Pancreas (tissue), 10 donors: ENCODE data around the gene EDEM2. TPM values are rescaled to one million over a fixed set of nuclear protein-coding genes. Genes with fewer than 3 reads are reported as not detected.

Experiments used
- ATAC-seq, 4 donors: fragments of 200-7000 bp; cut with Tn5 transposase; one replicate each; pipeline versions ENCODE4 v1.8.0 to v1.9.1; 2020; ENCODE audit warnings: mild to moderate bottlenecking in 4 of 4, moderate library complexity in 4 of 4
- DNase-seq, 6 donors: peaks; one replicate each; pipeline ENCODE4 v3.0.0-alpha.2; 2020
- FAIRE-seq: peaks from 2 replicates; lab custom pipeline; 2012; peaks lifted over from hg19 to GRCh38; lab: Jason Lieb, UNC
- H3K27ac ChIP-seq, 4 donors: fragments of 200-600 bp; sonication (generic); 1 replicate in 3 of 4; 2 replicates in 1 of 4; pipeline versions ENCODE4 v1.5.0 to v1.8.0; 2020
- H3K27me3 ChIP-seq, 4 donors: fragments of 200-600 bp; one replicate each; pipeline ENCODE4 v1.8.0; 2021
- H3K36me3 ChIP-seq, 3 donors: fragments of 200-600 bp; sonication (generic) in 1 of 3; one replicate each; pipeline versions ENCODE4 v1.5.0 to v1.8.0; 2020 to 2021
- H3K4me1 ChIP-seq, 3 donors: fragments of 200-600 bp; one replicate each; pipeline ENCODE4 v1.8.0; 2021
- H3K4me3 ChIP-seq, 4 donors: fragments of 200-600 bp; sonication (generic) in 2 of 4; one replicate each; pipeline versions ENCODE4 v1.5.0 to v1.8.0; 2020 to 2021
- H3K9me3 ChIP-seq, 4 donors: fragments of 200-600 bp; one replicate each; pipeline ENCODE4 v1.8.0; 2021
- CTCF ChIP-seq, 4 donors: fragments of 200-600 bp; sonication (generic) in 3 of 4; IDR thresholded peaks; one replicate each; pipeline versions ENCODE4 v1.5.0 to v1.8.0; 2021; ENCODE audit warnings: antibody characterized with exemption in 4 of 4
- WGBS, 2 donors: extraction: QIAGEN DNeasy Blood & Tissue Kit; methylation state at CpG; one replicate each; pipeline ENCODE4 v1.1.7; 2013; 5-methylcytosine and 5-hydroxymethylcytosine counted together
- intact Hi-C, 3 donors: fragments of 100-400 bp; cut with DNase I; formaldehyde crosslinking; loops; one replicate each; pipeline versions ENCODE4 v1.11.1 to v1.14.2; 2022
- polyA plus RNA-seq, 2 donors: library from polyadenylated mRNA; stranded (reverse); fragments of 200-250 nt; gene quantifications; one replicate each; pipeline ENCODE4 v1.2.3, GENCODE V29; 2013
- total RNA-seq, 6 donors: library from RNA; stranded (reverse); fragmentation: NEBNext Ultra II Directional in 4 of 6; extraction: Animal tissue kit (Norgen Biotek cat#: 25700) in 4 of 6; gene quantifications; one replicate each; pipeline versions ENCODE4 v1.2.1 to v1.2.4, GENCODE V29; 2021 to 2023
- donor health status: healthy with polysubstance abuse.
- donor health status: DM: no; HTN: no; CAD: no; lungs with moderate emphysema.
- donor health status: DM: no; HTN: no; CAD: no.
- donor health status: control.
- donor health status: control.
- donor health status: Bipolar disorder and iron deficiency.
- donor health status: DM: yes; HTN: yes; CAD: no.
- donor health status: DM: no; HTN: no; CAD: no.
- donor health status: DM: no; HTN: no; CAD: no.
- donor health status: DM: yes; HTN: yes; CAD: no.

EDEM2 gene
- total and polyA plus RNA-seq, 8 donors = 12.5 to 31.5 (median 17.4) TPM

DNA sequence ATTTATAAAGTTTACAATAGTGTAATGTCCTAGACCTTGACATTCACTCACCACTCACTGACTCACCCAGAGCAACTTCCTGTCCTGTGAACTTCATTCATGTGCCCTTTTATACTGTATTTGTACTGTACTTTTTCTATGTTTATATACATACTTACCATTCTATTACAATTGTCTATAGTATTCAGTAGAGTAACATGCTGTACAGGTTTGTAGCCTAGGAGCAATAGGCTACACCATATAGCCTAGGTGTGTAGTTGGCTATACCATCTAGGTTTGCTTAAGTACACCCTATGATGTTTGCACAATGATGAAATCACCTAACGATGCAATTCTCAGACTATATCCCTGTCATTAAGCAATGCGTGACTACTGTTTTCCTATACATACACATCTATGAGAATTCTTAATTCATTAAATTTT lies 17.5 kb downstream of the EDEM2 start:
- 64 to 65% methylated on average over 2 of the region's 2 CpGs for WGBS, 2 donors
- Histone ChIP-seq H3K36me3 (peaks cover 0 to 53% (median 11%) of the 10 kb centered on the region in 3 donors), H3K4me3 (no peak overlapping the region), H3K4me1 (peaks cover 0 to 3% (median 2%) of the 10 kb centered on the region in 3 donors), H3K9me3 (no peaks in the 10 kb centered on the region), H3K27me3 (no peaks in the 10 kb centered on the region), H3K27ac (no peak overlapping the region)
- no peak for TF ChIP-seq CTCF (IDR thresholded peaks at IDR 0.05)
- ATAC-seq = peak in 1 of 4 donors; percentile 32
- DNase-seq = no peak
- intact Hi-C loops = no loop called here
- FAIRE-seq = no peak

GRCh38 chr20:35125753-35126152 lies 21.4 kb downstream of the EDEM2 start:
- no peak for ATAC-seq
- no peak for TF ChIP-seq CTCF (IDR thresholded peaks at IDR 0.05)
- Histone ChIP-seq H3K36me3 (peaks cover 8 to 61% (median 27%) of the 10 kb centered on the region in 3 donors), H3K27ac (no peak overlapping the region), H3K27me3 (no peaks in the 10 kb centered on the region), H3K4me1 (no peaks in the 10 kb centered on the region), H3K4me3 (no peak overlapping the region), H3K9me3 (no peaks in the 10 kb centered on the region)
- FAIRE-seq = no peak
- DNase-seq = no peak
- WGBS, 2 donors = 75 to 87% methylated on average over 5 of the region's 5 CpGs
- intact Hi-C loops = no loop called here

GRCh38 chr20:35122756-35123405 lies 24.3 kb downstream of the EDEM2 start:
- Histone ChIP-seq H3K4me1 (no peaks in the 10 kb centered on the region), H3K27me3 (no peaks in the 10 kb centered on the region), H3K9me3 (no peaks in the 10 kb centered on the region), H3K27ac (no peak overlapping the region), H3K4me3 (no peak overlapping the region), H3K36me3 (peaks cover 8 to 76% (median 41%) of the 10 kb centered on the region in 3 donors)
- ATAC-seq = no peak
- intact Hi-C loops = no loop called here
- no peak for TF ChIP-seq CTCF (IDR thresholded peaks at IDR 0.05)
- no peak for DNase-seq
- WGBS, 2 donors = 93 to 95% methylated on average over 5 of the region's 5 CpGs
- no peak for FAIRE-seq

DNA sequence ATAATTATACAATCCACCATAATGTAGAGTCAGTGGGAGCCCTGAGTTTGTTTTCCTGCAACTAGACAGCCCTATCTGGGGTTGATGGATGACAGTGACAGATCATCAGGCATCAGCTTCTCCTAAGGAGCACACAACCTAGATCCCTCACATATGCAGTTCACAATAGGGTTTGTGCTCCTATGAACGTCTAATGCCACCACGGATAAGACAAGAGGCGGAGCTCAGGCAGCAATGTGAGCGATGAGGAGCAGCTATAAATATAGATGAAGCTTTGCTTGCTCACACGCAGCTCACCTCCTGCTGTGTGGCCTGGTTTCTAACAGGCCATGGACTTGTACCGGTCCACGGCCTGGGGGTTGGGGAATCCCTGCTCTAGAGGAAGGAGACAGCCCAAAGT lies 25.9 kb downstream of the EDEM2 start:
- DNase-seq (no peak), ATAC-seq (no peak), FAIRE-seq (no peak)
- H3K4me1 ChIP-seq = no peaks in the 10 kb centered on the region
- no peak overlapping the region for H3K4me3 ChIP-seq
- no peak for TF ChIP-seq CTCF (IDR thresholded peaks at IDR 0.05)
- intact Hi-C loops = no loop called here
- peaks cover 8 to 72% (median 41%) of the 10 kb centered on the region in 3 donors for H3K36me3 ChIP-seq
- no peak overlapping the region for H3K27ac ChIP-seq
- 90 to 93% methylated on average over 7 of the region's 7 CpGs for WGBS, 2 donors
- H3K27me3 ChIP-seq = no peaks in the 10 kb centered on the region
- H3K9me3 ChIP-seq = no peaks in the 10 kb centered on the region

DNA sequence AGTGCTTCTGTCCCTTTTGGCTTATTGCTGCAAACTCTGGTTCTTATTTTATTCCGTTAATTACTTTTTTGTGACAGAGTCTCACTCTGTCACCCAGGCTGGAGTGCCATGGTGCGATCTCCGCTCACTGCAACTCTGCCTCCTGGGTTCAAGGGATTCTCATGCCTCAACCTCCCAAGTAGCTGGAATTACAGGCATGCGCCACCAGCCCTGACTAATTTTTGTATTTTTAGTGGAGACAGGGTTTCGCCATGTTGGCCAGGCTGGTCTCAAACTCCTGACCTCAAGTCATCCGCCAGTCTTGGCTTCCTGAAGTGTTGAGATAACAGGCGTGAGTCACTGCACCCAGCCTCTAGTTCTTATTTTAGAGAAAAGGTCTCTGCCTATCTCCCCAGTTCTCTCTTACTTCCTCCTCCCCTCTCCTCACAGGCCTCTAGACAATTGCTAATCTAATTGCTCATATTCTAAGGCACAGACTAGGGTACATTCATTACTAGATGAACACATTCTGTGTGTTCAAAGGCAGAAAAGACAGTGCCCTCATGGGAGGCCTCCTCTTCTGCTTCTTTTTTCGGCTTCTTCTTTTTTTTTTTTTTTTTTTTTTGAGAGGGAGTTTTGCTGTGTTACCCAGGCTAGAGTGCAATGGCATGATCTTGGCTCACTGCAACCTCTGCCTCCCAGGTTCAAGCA lies 27.0 kb downstream of the EDEM2 start:
- no peak for TF ChIP-seq CTCF (IDR thresholded peaks at IDR 0.05)
- no peak for FAIRE-seq
- peak in 3 of 4 donors; percentile 28 to 52 (median 38) for ATAC-seq
- Histone ChIP-seq H3K4me1 (no peaks in the 10 kb centered on the region), H3K36me3 (peaks cover 8 to 78% (median 41%) of the 10 kb centered on the region in 3 donors), H3K4me3 (no peak overlapping the region), H3K27me3 (no peaks in the 10 kb centered on the region), H3K9me3 (no peaks in the 10 kb centered on the region), H3K27ac (no peak overlapping the region)
- DNase-seq = no peak
- intact Hi-C loops = no loop called here
- 87 to 89% methylated on average over 8 of the region's 8 CpGs for WGBS, 2 donors
